Measurements from ENCODE around the gene HOXC10.

- no peak for TF ChIP-seq RELA (IDR thresholded peaks at IDR 0.05; ENCODE audit: borderline replicate concordance, partially characterized antibody)
- no peak for TF ChIP-seq CEBPB (IDR thresholded peaks at IDR 0.05; ENCODE audit: borderline replicate concordance in 1 of 2, low read depth in 2 of 2, low read length in 2 of 2)
These were observed 13.3 kb upstream of the HOXC10 start for GRCh38 chr12:53971686-53972085.
